IMR-90 (cell line): ENCODE data around the gene ASIC2. TPM values are rescaled to one million over a fixed set of nuclear protein-coding genes. Genes with fewer than 3 reads are reported as not detected.
A peak's percentile ranks its signal among the peaks of the same experiment; 100 is the strongest.

Experiments used
- ATAC-seq: fragments of 200-7000 bp; cut with Tn5 transposase; 2 replicates; pipeline ENCODE4 v1.9.1; 2020; ENCODE audit warnings: low read depth, mild to moderate bottlenecking, moderate library complexity
- BruUV-seq: library from RNA; stranded (reverse); fragments of 400-500 nt; replicated peaks from 2 replicates; lab custom pipeline; 2021; lab: Mats Ljungman, UMichigan
- CTCF ChIA-PET: fragments of 300-600 bp; formaldehyde crosslinking; extraction: SDS; loops from one replicate; lab custom pipeline; 2021; ENCODE audit warnings: antibody characterized with exemption; lab: Yijun Ruan, JAX
- POLR2A ChIA-PET: fragments of 300-600 bp; sonication (Branson Sonifier 250); formaldehyde crosslinking; loops from one replicate; lab custom pipeline; 2022; ENCODE audit warnings: antibody characterized with exemption; ENCODE audit not compliant: unreplicated experiment; lab: Charles Lee
- DNase-seq: peaks from one replicate; pipeline ENCODE4 v3.0.0; 2013
- H2AFZ ChIP-seq: replicated peaks from 2 replicates; pipeline ENCODE3; 2013; ENCODE audit warnings: low read length, mild to moderate bottlenecking; ENCODE audit not compliant: poor library complexity
- H2AK5ac ChIP-seq: 2 replicates; pipeline ENCODE4 v1.6.1; 2013; ENCODE audit warnings: low read depth, low read length, inconsistent platforms
- H2AK9ac ChIP-seq: replicated peaks from 2 replicates; pipeline ENCODE3; 2013; ENCODE audit warnings: mild to moderate bottlenecking, low read depth, low read length, moderate library complexity; ENCODE audit not compliant: poor library complexity
- H2BK120ac ChIP-seq: 2 replicates; pipeline ENCODE4 v1.6.1; 2013; ENCODE audit warnings: low read depth, low read length, inconsistent platforms
- H2BK15ac ChIP-seq: 3 replicates; pipeline ENCODE4 v1.6.1; 2013; ENCODE audit warnings: low read depth, low read length, inconsistent platforms
- H2BK20ac ChIP-seq: 2 replicates; pipeline ENCODE4 v1.6.1; 2013; ENCODE audit warnings: low read depth, mild to moderate bottlenecking, inconsistent platforms, low read length, moderate library complexity
- H2BK5ac ChIP-seq: 2 replicates; pipeline ENCODE4 v1.6.1; 2013; ENCODE audit warnings: mild to moderate bottlenecking, low read depth, low read length, inconsistent platforms; ENCODE audit not compliant: poor library complexity, severe bottlenecking
- H3K14ac ChIP-seq: replicated peaks from 2 replicates; pipeline ENCODE4 v1.6.1; 2013; ENCODE audit warnings: low read depth, low read length, inconsistent platforms
- H3K18ac ChIP-seq: 2 replicates; pipeline ENCODE4 v1.6.1; 2013; ENCODE audit warnings: low read depth, low read length, control low read depth
- H3K23ac ChIP-seq: 2 replicates; pipeline ENCODE4 v1.6.1; 2013; ENCODE audit warnings: low read depth, low read length, inconsistent platforms
- H3K27ac ChIP-seq: 2 replicates; pipeline ENCODE4 v1.5.1; 2013; ENCODE audit warnings: mild to moderate bottlenecking, control low read depth, low read length; ENCODE audit not compliant: insufficient read depth
- H3K27me3 ChIP-seq: 2 replicates; pipeline ENCODE4 v1.6.1; 2013; ENCODE audit warnings: low read length; ENCODE audit not compliant: control insufficient read depth, insufficient read depth
- H3K36me3 ChIP-seq: 2 replicates; pipeline ENCODE4 v1.6.1; 2013; ENCODE audit warnings: low read length, mixed read lengths; ENCODE audit not compliant: control insufficient read depth, insufficient read depth
- H3K4ac ChIP-seq: 2 replicates; pipeline ENCODE4 v1.6.1; 2013; ENCODE audit warnings: low read depth, low read length, inconsistent platforms
- H3K4me1 ChIP-seq: 2 replicates; pipeline ENCODE4 v1.6.1; 2013; ENCODE audit warnings: low read length, mixed read lengths; ENCODE audit not compliant: control insufficient read depth, insufficient read depth
- H3K4me2 ChIP-seq: 2 replicates; pipeline ENCODE4 v1.6.1; 2013; ENCODE audit warnings: low read depth, mild to moderate bottlenecking, control low read depth, low read length, moderate library complexity
- H3K4me3 ChIP-seq: 2 replicates; pipeline ENCODE4 v1.5.1; 2013; ENCODE audit warnings: low read depth, mild to moderate bottlenecking, control low read depth, low read length, moderate library complexity; ENCODE audit not compliant: insufficient read depth
- H3K56ac ChIP-seq: 2 replicates; pipeline ENCODE4 v1.6.1; 2013; ENCODE audit warnings: low read length, inconsistent platforms; ENCODE audit not compliant: insufficient read depth; ENCODE audit errors: extremely low read depth
- H3K79me1 ChIP-seq, 2 experiments: 2 replicates each; pipeline ENCODE4 v1.6.1; 2013; ENCODE audit warnings: low read length in 2 of 2, inconsistent platforms in 1 of 2, low read depth in 1 of 2
- H3K9ac ChIP-seq: 2 replicates; pipeline ENCODE4 v1.6.1; 2013; ENCODE audit warnings: low read depth, low read length, control low read depth
- H3K9me1 ChIP-seq: 2 replicates; pipeline ENCODE4 v1.6.1; 2013; ENCODE audit warnings: low read length, inconsistent platforms; ENCODE audit not compliant: insufficient read depth
- H3K9me3 ChIP-seq: 2 replicates; pipeline ENCODE4 v1.6.1; 2013; ENCODE audit warnings: low read length; ENCODE audit not compliant: control insufficient read depth, insufficient read depth
- H4K20me1 ChIP-seq: 2 replicates; pipeline ENCODE4 v1.6.1; 2013; ENCODE audit warnings: low read length, inconsistent platforms; ENCODE audit not compliant: insufficient read depth
- H4K5ac ChIP-seq: 2 replicates; pipeline ENCODE4 v1.6.1; 2013; ENCODE audit warnings: mild to moderate bottlenecking, low read depth, low read length, control low read depth
- H4K8ac ChIP-seq, 2 experiments: 2 replicates each; pipeline ENCODE4 v1.6.1; 2013; ENCODE audit warnings: low read depth in 2 of 2, low read length in 2 of 2, control low read depth in 1 of 2, inconsistent platforms in 1 of 2
- H4K91ac ChIP-seq: 2 replicates; pipeline ENCODE4 v1.6.1; 2013; ENCODE audit warnings: low read depth, low read length, inconsistent platforms; ENCODE audit not compliant: insufficient read depth
- BHLHE40 ChIP-seq: fragments of 150-350 bp; IDR thresholded peaks from 2 replicates; pipeline ENCODE4 v1.6.1; 2016; ENCODE audit warnings: mild to moderate bottlenecking, low read depth, low read length
- CHD1 ChIP-seq: IDR thresholded peaks from 2 replicates; pipeline ENCODE4 v1.6.1; 2012; ENCODE audit warnings: low read depth, low read length, improper control_type of control experiment
- CTCF ChIP-seq: conservative IDR thresholded peaks from 2 replicates; pipeline ENCODE4 v1.5.1; 2012; ENCODE audit warnings: mild to moderate bottlenecking, low read depth, low read length, improper control_type of control experiment
- MAFK ChIP-seq: IDR thresholded peaks from 2 replicates; pipeline ENCODE4 v1.6.1; 2012; ENCODE audit warnings: low read depth, low read length, improper control_type of control experiment
- MAZ ChIP-seq: IDR thresholded peaks from 2 replicates; pipeline ENCODE4 v1.6.1; 2012; ENCODE audit warnings: low read depth, mild to moderate bottlenecking, low read length, improper control_type of control experiment, moderate library complexity, borderline replicate concordance
- MXI1 ChIP-seq: IDR thresholded peaks from 2 replicates; pipeline ENCODE4 v1.6.1; 2012; ENCODE audit warnings: low read depth, mild to moderate bottlenecking, low read length, moderate library complexity, borderline replicate concordance
- NFE2L2 ChIP-seq: fragments of 150-350 bp; IDR thresholded peaks from 2 replicates; pipeline ENCODE4 v1.6.1; 2016; ENCODE audit warnings: low read depth, mild to moderate bottlenecking, low read length
- POLR2A ChIP-seq: IDR thresholded peaks from 2 replicates; pipeline ENCODE4 v1.6.1; 2012; ENCODE audit warnings: mild to moderate bottlenecking, low read depth, low read length
- RAD21 ChIP-seq: IDR thresholded peaks from 2 replicates; pipeline ENCODE4 v1.6.1; 2012; ENCODE audit warnings: low read length, improper control_type of control experiment
- RCOR1 ChIP-seq: IDR thresholded peaks from 2 replicates; pipeline ENCODE4 v1.6.1; 2012; ENCODE audit warnings: mild to moderate bottlenecking, low read length, improper control_type of control experiment; ENCODE audit not compliant: insufficient replicate concordance
- RFX5 ChIP-seq: IDR thresholded peaks from 2 replicates; pipeline ENCODE4 v1.8.0; 2012; ENCODE audit warnings: low read depth, mild to moderate bottlenecking, low read length, moderate library complexity
- SMC3 ChIP-seq: fragments of 150-350 bp; IDR thresholded peaks from 2 replicates; pipeline ENCODE4 v1.6.1; 2016; ENCODE audit warnings: low read depth, mild to moderate bottlenecking, antibody characterized with exemption, low read length, moderate library complexity
- USF2 ChIP-seq: fragments of 150-350 bp; IDR thresholded peaks from 2 replicates; pipeline ENCODE4 v1.6.1; 2017; ENCODE audit warnings: mild to moderate bottlenecking, antibody characterized with exemption, low read length, low read depth
- WGBS, 2 experiments: methylation state at CpG; one replicate each; pipeline versions ENCODE4 v1.1.5 to v1.1.7; 2013; ENCODE audit warnings: missing lambda C conversion rate in 2 of 2; ENCODE audit not compliant: insufficient read length in 1 of 2; ENCODE audit errors: extremely low coverage in 2 of 2; 5-methylcytosine and 5-hydroxymethylcytosine counted together
- dilution Hi-C: fragments of 300-500 bp; cut with HindIII; formaldehyde crosslinking; loops from one replicate; pipeline ENCODE4 v1.14.3; 2018; ENCODE audit warnings: low sequenced_read_pairs; ENCODE audit not compliant: unreplicated experiment
- in situ Hi-C: fragments of 300-500 bp; cut with MboI; formaldehyde crosslinking; loops from 3 replicates; pipeline ENCODE4 v1.14.3; 2019; ENCODE audit warnings: low sequenced_read_pairs, inconsistent platforms, mixed read lengths
- intact Hi-C: fragments of 100-400 bp; cut with micrococcal nuclease; formaldehyde crosslinking; loops from 2 replicates; pipeline ENCODE4 v1.10.0; 2022
- polyA plus RNA-seq, 3 experiments: library from polyadenylated mRNA; depleted of rRNA; stranded (reverse); fragments of >200 nt; gene quantifications; 2 replicates each; pipeline ENCODE4 v1.2.3, GENCODE V29; 2012; ENCODE audit warnings: low replicate concordance in 1 of 3
- total RNA-seq: library from RNA; depleted of rRNA; stranded (reverse); fragments of >200 nt; gene quantifications from 2 replicates; pipeline ENCODE4 v1.2.3, GENCODE V29; 2012
- TF ChIP-seq, protein P1 (sequence below): fragments of 150-350 bp; IDR thresholded peaks from 2 replicates; pipeline ENCODE4 v1.6.1; 2016; ENCODE audit warnings: low read depth, mild to moderate bottlenecking, low read length, moderate library complexity, borderline replicate concordance

ASIC2 gene
- total and polyA plus RNA-seq, 2 of the 4 experiments (the other 2 are of a cell fraction): under 0.01 to 0.15 TPM

GRCh38 chr17:32993977-32994376, 299.1 kb downstream of the ASIC2 start:
- no peak overlapping the region for H2BK20ac ChIP-seq
- ATAC-seq: no peak
- no peak overlapping the region for H2AFZ ChIP-seq
- no peak overlapping the region for H3K27ac ChIP-seq
- H4K8ac ChIP-seq: no peak overlapping the region
- DNase-seq: no peak
- H3K4me1 ChIP-seq: peaks cover 5% of the 10 kb centered on the region; the same call in 1 of the 2 replicates
- H3K9me3 ChIP-seq: no peaks in the 10 kb centered on the region
- no peak overlapping the region for H3K14ac ChIP-seq
- H3K9ac ChIP-seq: no peak overlapping the region
- 0 out of 2 replicates have a peak, but pooled peaks cover under 1% of the 10 kb centered on the region for H3K9me1 ChIP-seq
- H2BK5ac ChIP-seq: no peak overlapping the region
- ChIA-PET POLR2A (no interaction called here), CTCF (no interaction called here)
- TF ChIP-seq, protein P1, sequence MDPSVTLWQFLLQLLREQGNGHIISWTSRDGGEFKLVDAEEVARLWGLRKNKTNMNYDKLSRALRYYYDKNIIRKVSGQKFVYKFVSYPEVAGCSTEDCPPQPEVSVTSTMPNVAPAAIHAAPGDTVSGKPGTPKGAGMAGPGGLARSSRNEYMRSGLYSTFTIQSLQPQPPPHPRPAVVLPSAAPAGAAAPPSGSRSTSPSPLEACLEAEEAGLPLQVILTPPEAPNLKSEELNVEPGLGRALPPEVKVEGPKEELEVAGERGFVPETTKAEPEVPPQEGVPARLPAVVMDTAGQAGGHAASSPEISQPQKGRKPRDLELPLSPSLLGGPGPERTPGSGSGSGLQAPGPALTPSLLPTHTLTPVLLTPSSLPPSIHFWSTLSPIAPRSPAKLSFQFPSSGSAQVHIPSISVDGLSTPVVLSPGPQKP: no peak
- TF ChIP-seq SMC3 (no peak), RFX5 (no peak), MAFK (no peak), CTCF (no peak), RAD21 (no peak), BHLHE40 (no peak), NFE2L2 (no peak), USF2 (no peak), MXI1 (no peak), POLR2A (no peak), MAZ (no peak), RCOR1 (no peak), CHD1 (no peak)
- no peaks in the 10 kb centered on the region for H3K36me3 ChIP-seq
- no peak overlapping the region for H2BK15ac ChIP-seq
- no peak overlapping the region for H2AK5ac ChIP-seq
- dilution Hi-C loops (no loop called here), intact Hi-C loops (no loop called here), in situ Hi-C loops (loop anchor here (10.0 kb wide), 1 partner anchor 209 kb away; no protein-coding TSS in a partner anchor)
- H4K91ac ChIP-seq: no peak overlapping the region
- no peak overlapping the region for H3K4ac ChIP-seq
- no peak overlapping the region for H3K4me2 ChIP-seq
- no peaks in the 10 kb centered on the region for H3K79me1 ChIP-seq
- 80% methylated on average over 1 of the region's 9 CpGs; no CpG with 5 or more reads in 1 of the 2 experiments for WGBS, 2 experiments
- H2BK120ac ChIP-seq: no peak overlapping the region
- H2AK9ac ChIP-seq: no peak overlapping the region
- no peak overlapping the region for H3K23ac ChIP-seq
- H3K27me3 ChIP-seq: peaks cover 18% of the 10 kb centered on the region; the same call in 1 of the 2 replicates
- no TSS peak for BruUV-seq
- H4K5ac ChIP-seq: no peak overlapping the region
- H4K20me1 ChIP-seq: no peaks in the 10 kb centered on the region; the same call in 1 of the 2 replicates
- no peak overlapping the region for H3K4me3 ChIP-seq
- no peak overlapping the region for H3K18ac ChIP-seq
- H3K56ac ChIP-seq: peak overlapping the region; percentile 6; the same call in 1 of the 2 replicates
